Upper lobe of left lung (tissue), 4 donors: ENCODE data around the gene ARID5A.

ENCODE experiments used
- CTCF ChIP-seq, 6 experiments: fragments of 450-650 bp in 4 of 6; fragments of 200-600 bp in 2 of 6; sonication (generic) in 2 of 6; IDR thresholded peaks; one replicate each; pipeline ENCODE4 v1.5.1; 2016 to 2019; ENCODE audit warnings: antibody characterized with exemption in 6 of 6
- POLR2A ChIP-seq, 4 donors: fragments of 450-650 bp; IDR thresholded peaks; one replicate each; pipeline ENCODE4 v1.5.1; 2016 to 2017; ENCODE audit warnings: antibody characterized with exemption in 4 of 4, mild to moderate bottlenecking in 2 of 4

- TF ChIP-seq POLR2A (IDR thresholded peaks at IDR 0.05) (no peak), CTCF (IDR thresholded peaks at IDR 0.05) (no peak)
These were observed 63.4 kb downstream of the ARID5A start for GRCh38 chr2:96599941-96600340.
